MCF 10A (cell line): Measurements from ENCODE around the gene GALNT14. TPM values are rescaled to one million over a fixed set of nuclear protein-coding genes. Genes with fewer than 3 reads are reported as not detected.

Experiments
- BruUV-seq: library from RNA; stranded (reverse); fragments of 400-500 nt; replicated peaks from 2 replicates; lab custom pipeline; 2021; lab: Mats Ljungman, UMichigan
- CTCF ChIA-PET: fragments of 300-600 bp; sonication (Branson Sonifier 250); formaldehyde crosslinking; extraction: SDS; loops from one replicate; lab custom pipeline; 2021; ENCODE audit warnings: antibody characterized with exemption, inconsistent platforms; lab: Yijun Ruan, JAX
- POLR2A ChIA-PET: fragments of 300-600, 350-650 bp; sonication (Branson Sonifier 250); formaldehyde crosslinking; extraction: SDS; loops from one replicate; lab custom pipeline; 2020; ENCODE audit warnings: antibody characterized with exemption, inconsistent platforms; lab: Yijun Ruan, JAX
- DNase-seq: peaks from one replicate; pipeline ENCODE4 v3.0.0-alpha.2; 2018; ENCODE audit not compliant: unreplicated experiment
- H3K27ac Mint-ChIP-seq: one replicate; pipeline ENCODE4 v1.8.0; 2022; ENCODE audit warnings: mild to moderate bottlenecking, low read depth, mixed read lengths; ENCODE audit not compliant: unreplicated experiment
- H3K27me3 Mint-ChIP-seq: one replicate; pipeline ENCODE4 v1.8.0; 2022; ENCODE audit warnings: mixed read lengths; ENCODE audit not compliant: insufficient read depth, unreplicated experiment
- H3K36me3 Mint-ChIP-seq: one replicate; pipeline ENCODE4 v1.8.0; 2022; ENCODE audit warnings: mild to moderate bottlenecking, moderate library complexity, mixed read lengths; ENCODE audit not compliant: insufficient read depth, unreplicated experiment
- H3K4me1 Mint-ChIP-seq: one replicate; pipeline ENCODE4 v1.8.0; 2022; ENCODE audit warnings: mixed read lengths; ENCODE audit not compliant: insufficient read depth, unreplicated experiment
- H3K4me3 Mint-ChIP-seq: one replicate; pipeline ENCODE4 v1.8.0; 2022; ENCODE audit warnings: mild to moderate bottlenecking, moderate library complexity, mixed read lengths; ENCODE audit not compliant: unreplicated experiment
- H3K9me3 Mint-ChIP-seq: one replicate; pipeline ENCODE4 v1.8.0; 2022; ENCODE audit warnings: mixed read lengths; ENCODE audit not compliant: unreplicated experiment
- CTCF ChIP-seq: fragments of 200-600 bp; IDR thresholded peaks from one replicate; pipeline ENCODE4 v1.8.0; 2022; ENCODE audit warnings: antibody characterized with exemption, mild to moderate bottlenecking; ENCODE audit not compliant: unreplicated experiment
- intact Hi-C: fragments of 100-400 bp; cut with micrococcal nuclease; formaldehyde crosslinking; loops from 2 replicates; pipeline ENCODE4 v1.14.1; 2022
- total RNA-seq: library from RNA; stranded (reverse); gene quantifications from 2 replicates; pipeline ENCODE4 v1.2.3, GENCODE V29; 2022

Gene GALNT14
- total RNA-seq, 1 experiment from 2014 or later: 4.6 TPM

- Mint-ChIP-seq H3K4me3 (no peak overlapping the region), H3K4me1 (no peaks in the 10 kb centered on the region), H3K27ac (no peak overlapping the region), H3K9me3 (no peaks in the 10 kb centered on the region), H3K27me3 (peaks cover 23% of the 10 kb centered on the region), H3K36me3 (no peaks in the 10 kb centered on the region)
- ChIA-PET CTCF (interaction anchor here (0.6 to 1.2 kb wide), 3 partner anchors 14 to 275 kb away, joined by 3 to 4 read pairs (median 3); no protein-coding TSS in a partner anchor), POLR2A (no interaction called here)
- no peak for TF ChIP-seq CTCF
- DNase-seq: no peak
- intact Hi-C loops: no loop called here
- no TSS peak for BruUV-seq
Measured at GRCh38 chr2:30894498-30895119, 243.6 kb downstream of the GALNT14 start.

- no peaks in the 10 kb centered on the region for H3K36me3 Mint-ChIP-seq
- no peak overlapping the region for H3K4me3 Mint-ChIP-seq
- DNase-seq: no peak
- no peak for TF ChIP-seq CTCF
- H3K27me3 Mint-ChIP-seq: peaks cover 23% of the 10 kb centered on the region
- CTCF ChIA-PET: no interaction called here
- H3K27ac Mint-ChIP-seq: no peak overlapping the region
- POLR2A ChIA-PET: no interaction called here
- no peaks in the 10 kb centered on the region for H3K9me3 Mint-ChIP-seq
- no TSS peak for BruUV-seq
- H3K4me1 Mint-ChIP-seq: no peaks in the 10 kb centered on the region
- intact Hi-C loops: no loop called here
Measured at GRCh38 chr2:30888852-30889409, 249.3 kb downstream of the GALNT14 start.

- intact Hi-C loops: no loop called here
- Mint-ChIP-seq H3K4me3 (no peak overlapping the region), H3K4me1 (no peaks in the 10 kb centered on the region), H3K9me3 (no peaks in the 10 kb centered on the region), H3K36me3 (no peaks in the 10 kb centered on the region), H3K27ac (no peak overlapping the region), H3K27me3 (no peaks in the 10 kb centered on the region)
- BruUV-seq: no TSS peak
- ChIA-PET POLR2A (no interaction called here), CTCF (interaction anchor here (0.6 to 0.7 kb wide), 2 partner anchors 24 to 86 kb away, joined by 3 to 5 read pairs; no protein-coding TSS in a partner anchor)
- peak; percentile 61 for DNase-seq
- TF ChIP-seq CTCF: no peak
Measured at GRCh38 chr2:30886080-30886479, 252.2 kb downstream of the GALNT14 start.

- no peaks in the 10 kb centered on the region for H3K27me3 Mint-ChIP-seq
- no peaks in the 10 kb centered on the region for H3K4me1 Mint-ChIP-seq
- no peak for TF ChIP-seq CTCF
- DNase-seq: no peak
- H3K9me3 Mint-ChIP-seq: no peaks in the 10 kb centered on the region
- intact Hi-C loops: no loop called here
- no peaks in the 10 kb centered on the region for H3K36me3 Mint-ChIP-seq
- no TSS peak for BruUV-seq
- POLR2A ChIA-PET: no interaction called here
- CTCF ChIA-PET: interaction anchor here (1.0 kb wide), 1 partner anchor 21 kb away, joined by 5 read pairs; no protein-coding TSS in a partner anchor
- H3K27ac Mint-ChIP-seq: no peak overlapping the region
- no peak overlapping the region for H3K4me3 Mint-ChIP-seq
Measured at GRCh38 chr2:30883822-30884221, 254.4 kb downstream of the GALNT14 start.
